HepG2 (cell line): ENCODE measurements around the gene CD248. TPM values are rescaled to one million over a fixed set of nuclear protein-coding genes. Genes with fewer than 3 reads are reported as not detected.
A peak's percentile ranks its signal among the peaks of the same experiment; 100 is the strongest.

ENCODE experiments used
- HMG20A ChIP-seq: IDR thresholded peaks from 2 replicates; pipeline ENCODE4 v1.6.1; 2016; ENCODE audit warnings: borderline replicate concordance
- HOXA9 ChIP-seq: sonication (generic); formaldehyde crosslinking; IDR thresholded peaks from 2 replicates; pipeline ENCODE4 v1.8.1; 2022; ENCODE audit warnings: missing genetic modification reagents, mild to moderate bottlenecking, moderate library complexity, borderline replicate concordance
- MIER2 ChIP-seq: IDR thresholded peaks from 2 replicates; pipeline ENCODE4 v1.6.1; 2016; ENCODE audit warnings: missing biosample characterization, missing genetic modification reagents
- MXI1 ChIP-seq: IDR thresholded peaks from 3 replicates; pipeline ENCODE4 v1.6.1; 2012; ENCODE audit warnings: low read depth, low read length, inconsistent platforms, borderline replicate concordance
- RFXANK ChIP-seq: IDR thresholded peaks from 2 replicates; pipeline ENCODE4 v1.6.1; 2016
- SRY ChIP-seq: sonication (generic); formaldehyde crosslinking; IDR thresholded peaks from 2 replicates; pipeline ENCODE4 v1.8.0; 2022; ENCODE audit warnings: mild to moderate bottlenecking, missing genetic modification reagents
- STAT5B ChIP-seq: sonication (generic); formaldehyde crosslinking; IDR thresholded peaks from 2 replicates; pipeline ENCODE4 v1.4.0; 2020; ENCODE audit warnings: missing genetic modification reagents
- TBL1XR1 ChIP-seq: fragments of 150-350 bp; IDR thresholded peaks from 2 replicates; pipeline ENCODE4 v1.6.1; 2014; ENCODE audit warnings: borderline replicate concordance, low read length; ENCODE audit not compliant: partially characterized antibody
- TMF1 ChIP-seq: sonication (generic); formaldehyde crosslinking; IDR thresholded peaks from 2 replicates; pipeline ENCODE4 v1.8.1; 2022; ENCODE audit warnings: low read depth, missing genetic modification reagents
- XRCC5 ChIP-seq: fragments of 200-400 bp; formaldehyde crosslinking; optimal IDR thresholded peaks from 2 replicates; pipeline ENCODE3; 2017; ENCODE audit warnings: mild to moderate bottlenecking, low read length
- ZBTB42 ChIP-seq: sonication (generic); formaldehyde crosslinking; IDR thresholded peaks from 2 replicates; pipeline ENCODE4 v1.5.0; 2020; ENCODE audit warnings: mild to moderate bottlenecking, missing genetic modification reagents
- ZNF224 ChIP-seq: sonication (generic); formaldehyde crosslinking; IDR thresholded peaks from 2 replicates; pipeline ENCODE4 v1.5.0; 2020; ENCODE audit warnings: mild to moderate bottlenecking, missing genetic modification reagents
- ZNF234 ChIP-seq: sonication (generic); formaldehyde crosslinking; conservative IDR thresholded peaks from 2 replicates; pipeline ENCODE4 v1.5.1; 2020; ENCODE audit warnings: mild to moderate bottlenecking, missing genetic modification reagents
- ZNF513 ChIP-seq: sonication (generic); formaldehyde crosslinking; conservative IDR thresholded peaks from 2 replicates; pipeline ENCODE4 v1.5.0; 2020; ENCODE audit warnings: missing genetic modification reagents
- polyA plus RNA-seq, 8 experiments: library from polyadenylated mRNA; depleted of rRNA in 3 of 8; stranded (reverse) in 7 of 8; unstranded in 1 of 8; fragments of >200 nt; fragmentation: Illumina TruSeq in 4 of 8; extraction: Trizol in 4 of 8; gene quantifications; 2 replicates each; pipeline versions ENCODE4 v1.2.1 to v1.2.3, GENCODE V29; 2011 to 2016; ENCODE audit warnings: low read depth in 4 of 8, missing spikeins in 1 of 8, mixed read lengths in 1 of 8; ENCODE audit not compliant: insufficient read depth in 1 of 8
- total RNA-seq, 5 experiments: library from RNA; depleted of rRNA; stranded (reverse); fragments of >200 nt; fragmentation: Illumina TruSeq; extraction: Trizol; gene quantifications; 2 replicates each; pipeline ENCODE4 v1.2.3, GENCODE V29; 2016; ENCODE audit warnings: low read depth in 1 of 5
- TF ChIP-seq, protein P1 (sequence below): sonication (generic); formaldehyde crosslinking; IDR thresholded peaks from 2 replicates; pipeline ENCODE4 v1.4.0; 2020; ENCODE audit warnings: missing genetic modification reagents
- TF ChIP-seq, protein P2 (sequence below): sonication (generic); formaldehyde crosslinking; IDR thresholded peaks from 2 replicates; pipeline ENCODE4 v1.4.0; 2020; ENCODE audit warnings: missing genetic modification reagents; ENCODE audit errors: not compliant biosample characterization
- TF ChIP-seq, protein P3 (sequence below), 2 experiments: sonication (generic) in 1 of 2; formaldehyde crosslinking in 1 of 2; IDR thresholded peaks; 2 replicates each; pipeline versions ENCODE4 v1.4.0 to v1.6.1; 2016 to 2020; ENCODE audit warnings: borderline replicate concordance in 1 of 2, low read depth in 1 of 2, mild to moderate bottlenecking in 1 of 2, missing genetic modification reagents in 1 of 2
- TF ChIP-seq, protein P4 (sequence below): sonication (generic); formaldehyde crosslinking; IDR thresholded peaks from 2 replicates; pipeline ENCODE4 v1.5.0; 2020; ENCODE audit warnings: missing genetic modification reagents, mild to moderate bottlenecking, borderline replicate concordance

CD248 gene
- total and polyA plus RNA-seq, 2 of the 13 experiments (the other 11 are each of a cell fraction or from before 2014, with no cell fraction given): 0.25 to 0.35 TPM

GRCh38 chr11:66288671-66289547 lies 27.9 kb downstream of the CD248 start, which contains the start of gene YIF1A (continued):
- TF ChIP-seq, protein P1, sequence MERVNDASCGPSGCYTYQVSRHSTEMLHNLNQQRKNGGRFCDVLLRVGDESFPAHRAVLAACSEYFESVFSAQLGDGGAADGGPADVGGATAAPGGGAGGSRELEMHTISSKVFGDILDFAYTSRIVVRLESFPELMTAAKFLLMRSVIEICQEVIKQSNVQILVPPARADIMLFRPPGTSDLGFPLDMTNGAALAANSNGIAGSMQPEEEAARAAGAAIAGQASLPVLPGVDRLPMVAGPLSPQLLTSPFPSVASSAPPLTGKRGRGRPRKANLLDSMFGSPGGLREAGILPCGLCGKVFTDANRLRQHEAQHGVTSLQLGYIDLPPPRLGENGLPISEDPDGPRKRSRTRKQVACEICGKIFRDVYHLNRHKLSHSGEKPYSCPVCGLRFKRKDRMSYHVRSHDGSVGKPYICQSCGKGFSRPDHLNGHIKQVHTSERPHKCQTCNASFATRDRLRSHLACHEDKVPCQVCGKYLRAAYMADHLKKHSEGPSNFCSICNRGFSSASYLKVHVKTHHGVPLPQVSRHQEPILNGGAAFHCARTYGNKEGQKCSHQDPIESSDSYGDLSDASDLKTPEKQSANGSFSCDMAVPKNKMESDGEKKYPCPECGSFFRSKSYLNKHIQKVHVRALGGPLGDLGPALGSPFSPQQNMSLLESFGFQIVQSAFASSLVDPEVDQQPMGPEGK (CRISPR knock-in tag): peak; percentile 72
- TF ChIP-seq, protein P2, sequence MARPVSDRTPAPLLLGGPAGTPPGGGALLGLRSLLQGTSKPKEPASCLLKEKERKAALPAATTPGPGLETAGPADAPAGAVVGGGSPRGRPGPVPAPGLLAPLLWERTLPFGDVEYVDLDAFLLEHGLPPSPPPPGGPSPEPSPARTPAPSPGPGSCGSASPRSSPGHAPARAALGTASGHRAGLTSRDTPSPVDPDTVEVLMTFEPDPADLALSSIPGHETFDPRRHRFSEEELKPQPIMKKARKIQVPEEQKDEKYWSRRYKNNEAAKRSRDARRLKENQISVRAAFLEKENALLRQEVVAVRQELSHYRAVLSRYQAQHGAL (CRISPR knock-in tag): no peak
- TF ChIP-seq ZNF234 (CRISPR knock-in tag): no peak
- TF ChIP-seq STAT5B (CRISPR knock-in tag): no peak
- TF ChIP-seq MIER2: no peak
- TF ChIP-seq ZNF224 (CRISPR knock-in tag): no peak
- peak; percentile 36; the same call in 1 of the 2 replicates for TF ChIP-seq RFXANK (CRISPR knock-in tag)
- TF ChIP-seq, protein P3, sequence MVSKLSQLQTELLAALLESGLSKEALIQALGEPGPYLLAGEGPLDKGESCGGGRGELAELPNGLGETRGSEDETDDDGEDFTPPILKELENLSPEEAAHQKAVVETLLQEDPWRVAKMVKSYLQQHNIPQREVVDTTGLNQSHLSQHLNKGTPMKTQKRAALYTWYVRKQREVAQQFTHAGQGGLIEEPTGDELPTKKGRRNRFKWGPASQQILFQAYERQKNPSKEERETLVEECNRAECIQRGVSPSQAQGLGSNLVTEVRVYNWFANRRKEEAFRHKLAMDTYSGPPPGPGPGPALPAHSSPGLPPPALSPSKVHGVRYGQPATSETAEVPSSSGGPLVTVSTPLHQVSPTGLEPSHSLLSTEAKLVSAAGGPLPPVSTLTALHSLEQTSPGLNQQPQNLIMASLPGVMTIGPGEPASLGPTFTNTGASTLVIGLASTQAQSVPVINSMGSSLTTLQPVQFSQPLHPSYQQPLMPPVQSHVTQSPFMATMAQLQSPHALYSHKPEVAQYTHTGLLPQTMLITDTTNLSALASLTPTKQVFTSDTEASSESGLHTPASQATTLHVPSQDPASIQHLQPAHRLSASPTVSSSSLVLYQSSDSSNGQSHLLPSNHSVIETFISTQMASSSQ (IDR thresholded peaks at IDR 0.05; ENCODE audit: low read depth): no peak
- TF ChIP-seq, protein P3 (CRISPR knock-in tag; IDR thresholded peaks at IDR 0.05; ENCODE audit: borderline replicate concordance): no peak; the same call in 1 of the 2 replicates
- peak; percentile 18; the same call in 1 of the 2 replicates for TF ChIP-seq TMF1
- no peak for TF ChIP-seq HMG20A
- no peak for TF ChIP-seq ZBTB42
- no peak for TF ChIP-seq ZNF513 (CRISPR knock-in tag)
- no peak for TF ChIP-seq XRCC5
- peak; percentile 58; the same call in 2 of the 3 replicates for TF ChIP-seq MXI1
- TF ChIP-seq TBL1XR1: no peak
- TF ChIP-seq, protein P4, sequence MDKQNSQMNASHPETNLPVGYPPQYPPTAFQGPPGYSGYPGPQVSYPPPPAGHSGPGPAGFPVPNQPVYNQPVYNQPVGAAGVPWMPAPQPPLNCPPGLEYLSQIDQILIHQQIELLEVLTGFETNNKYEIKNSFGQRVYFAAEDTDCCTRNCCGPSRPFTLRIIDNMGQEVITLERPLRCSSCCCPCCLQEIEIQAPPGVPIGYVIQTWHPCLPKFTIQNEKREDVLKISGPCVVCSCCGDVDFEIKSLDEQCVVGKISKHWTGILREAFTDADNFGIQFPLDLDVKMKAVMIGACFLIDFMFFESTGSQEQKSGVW (CRISPR knock-in tag): no peak
- TF ChIP-seq HOXA9 (CRISPR knock-in tag): no peak
- no peak for TF ChIP-seq SRY (CRISPR knock-in tag)
